ENCODE measurements around the gene FCMR. TPM values are rescaled to one million over a fixed set of nuclear protein-coding genes. Genes with fewer than 3 reads are reported as not detected.

Gene FCMR
- total and polyA plus RNA-seq, 2 donors (not counting 1 experiment from before 2014, with no cell fraction given): 711 to 931 TPM

DNA sequence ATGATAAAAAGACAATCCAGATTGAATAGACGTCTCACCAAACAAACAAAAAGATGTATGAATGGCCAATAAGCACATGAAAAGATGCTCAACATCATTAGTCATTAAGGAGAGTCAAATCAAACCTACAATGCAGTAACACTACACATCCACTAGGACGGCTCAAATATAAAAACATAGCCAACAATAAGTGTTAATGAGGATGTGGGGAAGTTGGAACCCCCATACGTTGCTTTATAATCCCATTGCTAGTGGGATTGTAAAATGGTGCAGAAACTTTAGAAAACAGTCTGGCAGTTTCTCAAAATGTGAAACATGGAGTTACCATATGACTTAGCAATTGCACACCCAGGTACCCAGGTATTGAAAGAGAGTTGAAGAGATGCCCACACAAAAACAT lies 39.2 kb downstream of the FCMR start:
- H3K4me3 ChIP-seq (ENCODE audit: control extremely low read depth in 1 of 5, extremely low read depth in 1 of 5, insufficient read depth in 1 of 5, low read depth in 2 of 5, low read length in 4 of 5): no peak overlapping the region
- H3K4me3 Mint-ChIP-seq: no peak overlapping the region
- no peak overlapping the region for H3K27ac ChIP-seq (ENCODE audit: low read length in 2 of 2)
- no peaks in the 10 kb centered on the region for H3K4me1 Mint-ChIP-seq
- H3K27me3 ChIP-seq (replicated peaks in 1 of 4; ENCODE audit: control extremely low read depth in 1 of 4, control insufficient read depth in 3 of 4, insufficient read depth in 4 of 4, low read length in 3 of 4): no peaks in the 10 kb centered on the region
- no peak overlapping the region for H3K9ac ChIP-seq (ENCODE audit: low read length)
- TF ChIP-seq EZH2 (IDR thresholded peaks at IDR 0.05; ENCODE audit: borderline replicate concordance, insufficient read depth, low read depth, low read length, poor library complexity, severe bottlenecking): no peak
- TF ChIP-seq, protein P1, sequence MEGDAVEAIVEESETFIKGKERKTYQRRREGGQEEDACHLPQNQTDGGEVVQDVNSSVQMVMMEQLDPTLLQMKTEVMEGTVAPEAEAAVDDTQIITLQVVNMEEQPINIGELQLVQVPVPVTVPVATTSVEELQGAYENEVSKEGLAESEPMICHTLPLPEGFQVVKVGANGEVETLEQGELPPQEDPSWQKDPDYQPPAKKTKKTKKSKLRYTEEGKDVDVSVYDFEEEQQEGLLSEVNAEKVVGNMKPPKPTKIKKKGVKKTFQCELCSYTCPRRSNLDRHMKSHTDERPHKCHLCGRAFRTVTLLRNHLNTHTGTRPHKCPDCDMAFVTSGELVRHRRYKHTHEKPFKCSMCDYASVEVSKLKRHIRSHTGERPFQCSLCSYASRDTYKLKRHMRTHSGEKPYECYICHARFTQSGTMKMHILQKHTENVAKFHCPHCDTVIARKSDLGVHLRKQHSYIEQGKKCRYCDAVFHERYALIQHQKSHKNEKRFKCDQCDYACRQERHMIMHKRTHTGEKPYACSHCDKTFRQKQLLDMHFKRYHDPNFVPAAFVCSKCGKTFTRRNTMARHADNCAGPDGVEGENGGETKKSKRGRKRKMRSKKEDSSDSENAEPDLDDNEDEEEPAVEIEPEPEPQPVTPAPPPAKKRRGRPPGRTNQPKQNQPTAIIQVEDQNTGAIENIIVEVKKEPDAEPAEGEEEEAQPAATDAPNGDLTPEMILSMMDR (IDR thresholded peaks at IDR 0.05): no peak
- peaks cover 7% of the 10 kb centered on the region for H3K9me3 Mint-ChIP-seq (ENCODE audit: insufficient read depth)
- CTCF ChIA-PET: interaction anchor here (0.6 to 1.7 kb wide), 3 partner anchors 73 to 1158 kb away, joined by 3 to 4 read pairs (median 4); no protein-coding TSS in a partner anchor
- POLR2A ChIA-PET: no interaction called here
- no peaks in the 10 kb centered on the region for H3K27me3 Mint-ChIP-seq
- H3K4me2 ChIP-seq (replicated peaks; ENCODE audit: low read depth, low read length, poor library complexity, severe bottlenecking): no peak overlapping the region
- no CpG with 5 or more reads among the region's 3 CpGs for WGBS (ENCODE audit: insufficient coverage)
- peaks cover 0 to 1% of the 10 kb centered on the region in 2 experiments for H3K36me3 ChIP-seq (replicated peaks in 1 of 2; ENCODE audit: control extremely low read depth in 1 of 2, control insufficient read depth in 1 of 2, extremely low read depth in 1 of 2, insufficient read depth in 2 of 2, low read length in 1 of 2)
- peaks cover 0 to 11% (median 3%) of the 10 kb centered on the region in 3 donors for H3K9me3 ChIP-seq (ENCODE audit: control extremely low read depth in 1 of 3, control insufficient read depth in 2 of 3, insufficient read depth in 1 of 3, low read length in 2 of 3)
- DNase-seq (no peak), ATAC-seq (ENCODE audit: low read depth) (no peak)
- H3K79me2 ChIP-seq (ENCODE audit: control insufficient read depth, insufficient read depth, low read length): no peaks in the 10 kb centered on the region
- H4K20me1 ChIP-seq (ENCODE audit: control insufficient read depth, insufficient read depth, low read length, poor library complexity, severe bottlenecking): no peaks in the 10 kb centered on the region
- H3K27ac Mint-ChIP-seq: no peak overlapping the region
- intact Hi-C loops (cut with micrococcal nuclease): no loop called here
- H2AFZ ChIP-seq (ENCODE audit: insufficient read depth, low read depth, low read length, poor library complexity, severe bottlenecking): no peak overlapping the region
- no peaks in the 10 kb centered on the region for H3K4me1 ChIP-seq (ENCODE audit: control insufficient read depth in 2 of 2, insufficient read depth in 2 of 2, low read length in 2 of 2)

DNA sequence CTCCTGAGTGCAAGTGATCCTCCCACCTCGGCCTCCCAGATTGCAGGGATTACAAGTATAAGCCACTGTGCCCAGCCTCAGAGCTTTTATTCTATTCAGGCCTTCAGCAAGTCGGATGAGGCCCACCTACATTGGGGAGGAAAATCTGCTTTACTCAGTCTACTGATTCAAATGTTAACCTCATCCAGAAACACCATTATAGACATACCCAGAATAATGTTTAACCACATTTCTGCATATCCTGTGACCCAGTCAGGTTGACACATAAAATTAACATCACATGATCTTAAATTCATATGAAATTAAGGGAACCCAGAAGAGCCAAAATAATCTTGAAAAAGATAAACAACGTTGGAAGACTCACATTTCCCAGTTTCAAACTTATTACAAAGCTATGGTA lies 41.4 kb downstream of the FCMR start:
- Mint-ChIP-seq H3K9me3 (ENCODE audit: insufficient read depth) (peaks cover 7% of the 10 kb centered on the region), H3K4me1 (no peaks in the 10 kb centered on the region), H3K27ac (no peak overlapping the region), H3K4me3 (no peak overlapping the region), H3K27me3 (no peaks in the 10 kb centered on the region)
- ATAC-seq (ENCODE audit: low read depth): no peak
- POLR2A ChIA-PET: no interaction called here
- no peak overlapping the region for H3K9ac ChIP-seq (ENCODE audit: low read length)
- peaks cover 4 to 28% (median 4%) of the 10 kb centered on the region in 3 donors for H3K9me3 ChIP-seq (ENCODE audit: control extremely low read depth in 1 of 3, control insufficient read depth in 2 of 3, insufficient read depth in 1 of 3, low read length in 2 of 3)
- no peak overlapping the region for H3K27ac ChIP-seq (ENCODE audit: low read length in 2 of 2)
- CTCF ChIA-PET: interaction anchor here (0.6 to 2.2 kb wide), 6 partner anchors 24 to 227 kb away, joined by 3 to 5 read pairs (median 3); no protein-coding TSS in a partner anchor
- no peak for DNase-seq
- intact Hi-C loops (cut with micrococcal nuclease): no loop called here
- H3K4me2 ChIP-seq (replicated peaks; ENCODE audit: low read depth, low read length, poor library complexity, severe bottlenecking): no peak overlapping the region
- no peaks in the 10 kb centered on the region for H3K27me3 ChIP-seq (replicated peaks in 1 of 4; ENCODE audit: control extremely low read depth in 1 of 4, control insufficient read depth in 3 of 4, insufficient read depth in 4 of 4, low read length in 3 of 4)
- H3K79me2 ChIP-seq (ENCODE audit: control insufficient read depth, insufficient read depth, low read length): no peaks in the 10 kb centered on the region
- H3K4me3 ChIP-seq (ENCODE audit: control extremely low read depth in 1 of 5, extremely low read depth in 1 of 5, insufficient read depth in 1 of 5, low read depth in 2 of 5, low read length in 4 of 5): no peak overlapping the region
- no peak overlapping the region for H2AFZ ChIP-seq (ENCODE audit: insufficient read depth, low read depth, low read length, poor library complexity, severe bottlenecking)
- TF ChIP-seq EZH2 (IDR thresholded peaks at IDR 0.05; ENCODE audit: borderline replicate concordance, insufficient read depth, low read depth, low read length, poor library complexity, severe bottlenecking): no peak
- TF ChIP-seq, protein P1 (IDR thresholded peaks at IDR 0.05): no peak
- H4K20me1 ChIP-seq (ENCODE audit: control insufficient read depth, insufficient read depth, low read length, poor library complexity, severe bottlenecking): no peaks in the 10 kb centered on the region
- H3K4me1 ChIP-seq (ENCODE audit: control insufficient read depth in 2 of 2, insufficient read depth in 2 of 2, low read length in 2 of 2): no peaks in the 10 kb centered on the region
- 77% methylated on average over 2 of the region's 3 CpGs for WGBS (ENCODE audit: insufficient coverage)
- peaks cover 0 to 1% of the 10 kb centered on the region in 2 experiments for H3K36me3 ChIP-seq (replicated peaks in 1 of 2; ENCODE audit: control extremely low read depth in 1 of 2, control insufficient read depth in 1 of 2, extremely low read depth in 1 of 2, insufficient read depth in 2 of 2, low read length in 1 of 2)

All from B cell (primary cell).